IMR-90 (cell line): ENCODE measurements around the gene TBC1D3H.
"Not testable (repeated sequence)": the region's sequence is repeated elsewhere in the genome, so short reads cannot be mapped to it uniquely, and the experiment has no call there.

Source experiments
- BHLHE40 ChIP-seq: fragments of 150-350 bp; IDR thresholded peaks from 2 replicates; pipeline ENCODE4 v1.6.1; 2016; ENCODE audit warnings: mild to moderate bottlenecking, low read depth, low read length
- CEBPB ChIP-seq: IDR thresholded peaks from 2 replicates; pipeline ENCODE4 v1.6.1; 2012; ENCODE audit warnings: low read depth, low read length, improper control_type of control experiment
- CTCF ChIP-seq: conservative IDR thresholded peaks from 2 replicates; pipeline ENCODE4 v1.5.1; 2012; ENCODE audit warnings: mild to moderate bottlenecking, low read depth, low read length, improper control_type of control experiment
- MAFK ChIP-seq: IDR thresholded peaks from 2 replicates; pipeline ENCODE4 v1.6.1; 2012; ENCODE audit warnings: low read depth, low read length, improper control_type of control experiment
- MAZ ChIP-seq: IDR thresholded peaks from 2 replicates; pipeline ENCODE4 v1.6.1; 2012; ENCODE audit warnings: low read depth, mild to moderate bottlenecking, low read length, improper control_type of control experiment, moderate library complexity, borderline replicate concordance
- MXI1 ChIP-seq: IDR thresholded peaks from 2 replicates; pipeline ENCODE4 v1.6.1; 2012; ENCODE audit warnings: low read depth, mild to moderate bottlenecking, low read length, moderate library complexity, borderline replicate concordance
- NFE2L2 ChIP-seq: fragments of 150-350 bp; IDR thresholded peaks from 2 replicates; pipeline ENCODE4 v1.6.1; 2016; ENCODE audit warnings: low read depth, mild to moderate bottlenecking, low read length
- POLR2A ChIP-seq: IDR thresholded peaks from 2 replicates; pipeline ENCODE4 v1.6.1; 2012; ENCODE audit warnings: mild to moderate bottlenecking, low read depth, low read length
- RAD21 ChIP-seq: IDR thresholded peaks from 2 replicates; pipeline ENCODE4 v1.6.1; 2012; ENCODE audit warnings: low read length, improper control_type of control experiment
- RCOR1 ChIP-seq: IDR thresholded peaks from 2 replicates; pipeline ENCODE4 v1.6.1; 2012; ENCODE audit warnings: mild to moderate bottlenecking, low read length, improper control_type of control experiment; ENCODE audit not compliant: insufficient replicate concordance
- RFX5 ChIP-seq: IDR thresholded peaks from 2 replicates; pipeline ENCODE4 v1.8.0; 2012; ENCODE audit warnings: low read depth, mild to moderate bottlenecking, low read length, moderate library complexity
- SMC3 ChIP-seq: fragments of 150-350 bp; IDR thresholded peaks from 2 replicates; pipeline ENCODE4 v1.6.1; 2016; ENCODE audit warnings: low read depth, mild to moderate bottlenecking, antibody characterized with exemption, low read length, moderate library complexity
- USF2 ChIP-seq: fragments of 150-350 bp; IDR thresholded peaks from 2 replicates; pipeline ENCODE4 v1.6.1; 2017; ENCODE audit warnings: mild to moderate bottlenecking, antibody characterized with exemption, low read length, low read depth

- not testable (repeated sequence) for TF ChIP-seq USF2, CTCF, BHLHE40, RFX5, CEBPB, MAFK, POLR2A, RAD21, MAZ, MXI1, SMC3, RCOR1, NFE2L2
Measured at GRCh38 chr17:36388385-36389245, at the start of gene TBC1D3H.
